ENCODE measurements around the gene JAZF1.

GRCh38 chr7:27875061-27875460, 305.5 kb downstream of the JAZF1 start:
- no peak for TF ChIP-seq CTCF (IDR thresholded peaks at IDR 0.05; ENCODE audit: low read depth, low read length, poor library complexity, severe bottlenecking)
- TF ChIP-seq EZH2phosphoT487 (IDR thresholded peaks at IDR 0.05; ENCODE audit: borderline replicate concordance, low read length): no peak

All from DOHH2 (cell line).